GM23248 (cell line): ENCODE data around the gene SDC3. TPM values are rescaled to one million over a fixed set of nuclear protein-coding genes. Genes with fewer than 3 reads are reported as not detected.

ENCODE experiments used
- DNase-seq: peaks from one replicate; pipeline ENCODE4 v3.0.0-alpha.2; 2015
- H2AFZ ChIP-seq: fragments of 200-600 bp; sonication (generic); 2 replicates; pipeline ENCODE4 v1.6.1; 2016; ENCODE audit warnings: antibody characterized with exemption
- H3F3A ChIP-seq: fragments of 200-600 bp; sonication (generic); 2 replicates; pipeline ENCODE4 v1.6.1; 2016; ENCODE audit warnings: mild to moderate bottlenecking, antibody characterized with exemption, mixed run types; ENCODE audit not compliant: insufficient read depth
- H3K27ac ChIP-seq: fragments of 200-600 bp; sonication (generic); 2 replicates; pipeline ENCODE4 v1.5.1; 2016; ENCODE audit warnings: mild to moderate bottlenecking
- H3K27me3 ChIP-seq: fragments of 200-600 bp; sonication (generic); replicated peaks from 2 replicates; pipeline ENCODE4 v1.6.1; 2016; ENCODE audit warnings: mild to moderate bottlenecking; ENCODE audit not compliant: insufficient read depth
- H3K36me3 ChIP-seq: fragments of 200-600 bp; sonication (generic); 2 replicates; pipeline ENCODE4 v1.6.1; 2016; ENCODE audit warnings: low read depth, mild to moderate bottlenecking
- H3K4me1 ChIP-seq: fragments of 200-600 bp; sonication (generic); 2 replicates; pipeline ENCODE4 v1.6.1; 2016; ENCODE audit warnings: mild to moderate bottlenecking; ENCODE audit not compliant: insufficient read depth
- H3K4me2 ChIP-seq: fragments of 200-600 bp; sonication (generic); one replicate; pipeline ENCODE4 v1.6.1; 2016; ENCODE audit warnings: mild to moderate bottlenecking; ENCODE audit not compliant: unreplicated experiment
- H3K4me3 ChIP-seq: fragments of 200-600 bp; sonication (generic); 2 replicates; pipeline ENCODE4 v1.5.1; 2016; ENCODE audit warnings: mild to moderate bottlenecking
- H3K79me2 ChIP-seq: fragments of 200-600 bp; sonication (generic); 2 replicates; pipeline ENCODE4 v1.6.1; 2016; ENCODE audit warnings: mild to moderate bottlenecking; ENCODE audit not compliant: insufficient read depth
- H3K9ac ChIP-seq: fragments of 200-600 bp; sonication (generic); 2 replicates; pipeline ENCODE4 v1.6.1; 2016; ENCODE audit warnings: mild to moderate bottlenecking
- H3K9me2 ChIP-seq: fragments of 200-600 bp; sonication (generic); 2 replicates; pipeline ENCODE4 v1.6.1; 2016; ENCODE audit warnings: mixed run types, mild to moderate bottlenecking, moderate library complexity; ENCODE audit not compliant: insufficient read depth
- H3K9me3 ChIP-seq: fragments of 200-600 bp; sonication (generic); one replicate; pipeline ENCODE4 v1.6.1; 2017; ENCODE audit warnings: low read depth
- H4K20me1 ChIP-seq: fragments of 200-600 bp; sonication (generic); 2 replicates; pipeline ENCODE4 v1.6.0; 2016; ENCODE audit not compliant: insufficient read depth
- EZH2 ChIP-seq: fragments of 200-600 bp; sonication (generic); IDR thresholded peaks from 2 replicates; pipeline ENCODE4 v1.6.1; 2018; ENCODE audit warnings: antibody characterized with exemption, mild to moderate bottlenecking; ENCODE audit not compliant: insufficient read depth, poor library complexity, severe bottlenecking
- EZH2phosphoT487 ChIP-seq: fragments of 200-600 bp; sonication (generic); IDR thresholded peaks from 2 replicates; pipeline ENCODE4 v1.6.1; 2018; ENCODE audit warnings: antibody characterized with exemption, moderate library complexity, mild to moderate bottlenecking, low read depth; ENCODE audit not compliant: insufficient read depth
- WGBS, 2 experiments: methylation state at CpG; one replicate each; pipeline ENCODE4 v1.1.6; 2015 to 2017; ENCODE audit warnings: low lambda C conversion rate in 2 of 2, low coverage in 1 of 2; ENCODE audit errors: missing lambda C conversion rate in 2 of 2; 5-methylcytosine and 5-hydroxymethylcytosine counted together
- in situ Hi-C: fragments of 300-500 bp; cut with MboI; formaldehyde crosslinking; loops from 2 replicates; pipeline ENCODE4 v1.15.0; 2020
- polyA plus RNA-seq: library from polyadenylated mRNA; unstranded; fragments of >200 nt; fragmentation: Nextera tagmentation; extraction: Ambion mirVana; gene quantifications from 2 replicates; pipeline ENCODE4 v1.2.1, GENCODE V29; 2016
- total RNA-seq: library from RNA; depleted of rRNA; stranded (reverse); fragments of >200 nt; shearing (Covaris generic); gene quantifications from 2 replicates; pipeline ENCODE4 v1.2.3, GENCODE V29; 2014

The SDC3 gene
- total and polyA plus RNA-seq, 2 experiments from 2014 or later, result 6.9 to 39.7 TPM

DNA sequence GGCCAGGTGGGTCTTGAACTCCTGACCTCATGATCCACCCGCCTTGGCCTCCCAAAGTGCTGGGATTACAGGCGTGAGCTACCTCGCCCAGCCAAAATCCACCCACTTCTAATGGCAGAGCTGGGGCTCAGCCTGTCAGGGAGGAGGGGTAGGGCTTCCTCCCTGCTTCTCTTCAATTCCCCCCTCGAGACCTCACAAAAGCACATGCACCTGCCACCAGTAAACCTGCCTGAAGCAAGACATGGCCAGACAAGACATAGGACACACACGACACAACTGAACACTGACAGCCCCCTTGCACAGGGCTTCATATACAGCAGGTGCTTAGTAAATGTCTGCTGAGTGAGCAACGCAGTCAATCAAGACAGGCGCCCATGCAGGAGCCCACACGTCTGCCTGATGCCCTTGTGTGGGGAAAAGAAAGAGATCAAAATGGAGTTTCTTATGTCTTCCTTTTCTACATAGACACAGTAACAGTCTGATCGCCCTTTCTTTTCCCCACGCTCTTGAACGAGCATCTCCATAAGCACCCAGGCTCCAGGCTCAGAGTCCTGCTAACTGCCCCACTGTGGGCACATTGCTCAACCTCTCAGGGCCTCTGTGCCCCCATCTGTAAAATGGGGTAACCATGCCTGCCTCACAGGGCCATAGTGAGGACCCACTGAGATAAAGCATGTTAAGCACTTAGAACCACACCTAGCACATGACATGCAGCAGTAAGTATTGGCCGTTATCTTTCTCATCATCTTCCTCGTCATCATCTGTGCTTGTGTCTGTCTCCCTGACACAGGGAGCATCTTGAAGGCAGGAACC, 8.8 kb downstream of the SDC3 start:
- DNase-seq, result no peak

DNA sequence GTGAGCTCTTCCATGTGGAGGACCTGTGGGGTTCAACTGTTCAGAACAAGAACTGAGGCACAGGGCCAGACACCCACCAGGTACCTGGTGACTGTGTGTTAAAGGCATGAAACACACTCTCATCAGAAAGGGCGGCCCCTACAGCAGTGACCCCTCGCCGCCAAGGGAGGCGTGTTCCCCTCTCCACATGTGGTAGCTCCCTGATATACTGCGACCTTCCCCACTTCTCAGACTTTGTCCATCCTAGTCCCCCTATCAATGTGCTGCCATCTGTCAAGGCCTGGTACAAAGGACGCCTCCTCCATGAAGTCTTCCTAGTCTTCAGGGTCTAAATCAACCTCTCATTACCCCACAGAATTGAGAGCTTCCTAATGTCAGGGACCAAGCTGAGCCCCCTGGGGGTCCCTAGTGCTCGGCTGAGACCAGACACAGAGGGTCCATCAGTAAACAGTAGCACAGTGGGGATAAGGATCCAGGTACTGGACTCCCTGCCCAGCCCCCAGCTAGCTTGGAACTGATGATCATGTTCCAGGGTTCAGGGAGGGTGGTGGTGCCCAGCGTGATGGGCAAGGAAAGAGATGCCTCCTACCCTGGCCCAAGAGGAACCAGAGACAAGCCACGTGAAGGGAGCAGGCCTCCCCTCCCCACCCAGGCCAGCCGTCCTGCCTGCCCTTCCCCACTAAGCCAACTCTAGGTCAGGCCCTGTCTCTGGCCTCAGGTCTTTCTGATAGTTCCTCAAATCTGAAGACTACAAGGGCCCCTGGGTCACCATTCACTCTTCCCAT, 10.3 kb downstream of the SDC3 start:
- no peaks in the 10 kb centered on the region for H4K20me1 ChIP-seq

More for the DNA sequence above, 8.8 kb downstream of the SDC3 start:
- Histone ChIP-seq H3K9me2 (no peaks in the 10 kb centered on the region), H3K9ac (no peak overlapping the region), H3K4me1 (no peaks in the 10 kb centered on the region), H3K27me3 (no peaks in the 10 kb centered on the region), H3K79me2 (peaks cover 8% of the 10 kb centered on the region; the same call in 1 of the 2 replicates), H2AFZ (no peak overlapping the region), H3K9me3 (no peaks in the 10 kb centered on the region), H3K4me3 (no peak overlapping the region), H3K36me3 (no peaks in the 10 kb centered on the region), H4K20me1 (no peaks in the 10 kb centered on the region), H3K27ac (no peak overlapping the region), H3K4me2 (no peak overlapping the region), H3F3A (no peaks in the 10 kb centered on the region)
- 88 to 90% methylated on average over 13 of the region's 13 CpGs for WGBS, 2 experiments
- no peak for TF ChIP-seq EZH2phosphoT487
- TF ChIP-seq EZH2, result no peak
- in situ Hi-C loops, result no loop called here

DNA sequence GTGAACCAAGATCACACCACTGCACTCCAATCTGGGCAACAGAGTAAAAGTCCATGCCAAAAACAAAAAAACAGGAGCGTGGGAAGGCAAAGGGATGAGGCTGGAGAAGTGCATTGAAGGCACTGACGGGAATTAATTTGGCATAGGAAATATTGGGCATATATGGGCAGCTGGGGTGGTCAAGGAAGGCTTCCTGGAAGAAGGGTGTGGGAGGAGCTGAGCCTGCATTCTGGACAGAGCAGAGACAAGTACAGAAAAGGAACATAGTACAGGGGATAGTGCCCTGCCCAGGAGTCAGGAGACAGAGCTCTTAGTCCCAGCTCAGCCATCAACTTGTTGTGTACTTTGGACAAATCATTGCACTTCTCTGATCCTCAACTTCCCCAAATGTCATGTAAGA, 11.7 kb downstream of the SDC3 start:
- Histone ChIP-seq H3F3A (no peaks in the 10 kb centered on the region), H3K4me3 (no peak overlapping the region), H3K9me2 (no peaks in the 10 kb centered on the region), H3K9ac (no peak overlapping the region), H3K9me3 (no peaks in the 10 kb centered on the region), H3K79me2 (peaks cover 8% of the 10 kb centered on the region; the same call in 1 of the 2 replicates), H2AFZ (no peak overlapping the region), H3K27ac (no peak overlapping the region), H3K27me3 (no peaks in the 10 kb centered on the region), H3K4me2 (no peak overlapping the region), H3K36me3 (no peaks in the 10 kb centered on the region), H4K20me1 (no peaks in the 10 kb centered on the region), H3K4me1 (no peaks in the 10 kb centered on the region)
- DNase-seq, result no peak
- 73 to 82% methylated on average over 2 of the region's 2 CpGs for WGBS, 2 experiments
- TF ChIP-seq EZH2 (no peak), EZH2phosphoT487 (no peak)
- in situ Hi-C loops, result no loop called here

More for the DNA sequence above, 10.3 kb downstream of the SDC3 start:
- H3K27ac ChIP-seq, result no peak overlapping the region
- H2AFZ ChIP-seq, result no peak overlapping the region
- no peak overlapping the region for H3K4me2 ChIP-seq
- in situ Hi-C loops, result no loop called here
- H3K36me3 ChIP-seq, result no peaks in the 10 kb centered on the region
- H3K9me2 ChIP-seq, result no peaks in the 10 kb centered on the region
- H3F3A ChIP-seq, result no peaks in the 10 kb centered on the region
- H3K4me1 ChIP-seq, result no peaks in the 10 kb centered on the region
- peaks cover 8% of the 10 kb centered on the region; the same call in 1 of the 2 replicates for H3K79me2 ChIP-seq
- no peaks in the 10 kb centered on the region for H3K27me3 ChIP-seq
- 86 to 88% methylated on average over 9 to 10 of the region's 10 CpGs for WGBS, 2 experiments
- no peaks in the 10 kb centered on the region for H3K9me3 ChIP-seq
- H3K4me3 ChIP-seq, result no peak overlapping the region
- no peak overlapping the region for H3K9ac ChIP-seq
- DNase-seq, result no peak
- TF ChIP-seq EZH2 (no peak), EZH2phosphoT487 (no peak)

DNA sequence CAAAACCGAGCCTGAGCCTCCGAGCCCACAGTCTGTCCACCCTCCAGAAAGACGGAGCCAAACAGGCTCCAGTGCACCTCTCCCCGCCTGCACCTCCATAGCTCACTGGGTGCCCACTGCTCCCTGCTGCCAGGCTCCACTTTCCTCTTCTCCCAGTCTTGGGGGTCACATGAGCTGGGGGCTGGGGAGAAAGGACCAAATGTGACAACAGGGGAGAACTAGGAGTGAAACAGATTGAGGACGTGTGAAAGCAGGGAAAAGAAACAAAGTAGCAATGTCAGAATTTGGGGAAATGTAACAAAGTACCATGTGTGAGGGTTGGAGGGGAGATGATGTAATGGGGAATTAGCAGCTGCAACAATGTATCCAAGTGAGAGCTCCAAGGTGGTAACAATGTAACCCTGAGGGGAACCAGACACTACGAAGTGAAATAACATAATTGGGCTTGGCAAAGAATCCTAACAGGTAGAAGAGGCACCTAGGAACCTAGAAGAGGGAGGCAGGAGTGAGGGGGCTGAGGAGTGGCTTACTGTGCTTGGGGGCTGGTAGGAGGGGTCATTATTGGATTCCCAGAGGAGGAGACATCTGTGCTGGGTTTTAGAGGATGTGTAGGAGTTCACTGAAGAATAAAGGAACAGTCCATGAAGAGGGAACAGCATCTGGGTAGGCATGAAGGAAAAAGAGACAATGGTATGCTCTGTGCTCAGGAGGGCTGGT, 12.5 kb downstream of the SDC3 start:
- H3K4me1 ChIP-seq, result no peaks in the 10 kb centered on the region
- H3K79me2 ChIP-seq, result peaks cover 8% of the 10 kb centered on the region; the same call in 1 of the 2 replicates
- no peak for DNase-seq
- H3K27me3 ChIP-seq, result no peaks in the 10 kb centered on the region
- no peaks in the 10 kb centered on the region for H3F3A ChIP-seq
- no peaks in the 10 kb centered on the region for H3K9me2 ChIP-seq
- WGBS, 2 experiments, result 84 to 89% methylated on average over 4 to 6 of the region's 6 CpGs
- no peaks in the 10 kb centered on the region for H3K9me3 ChIP-seq
- no peaks in the 10 kb centered on the region for H3K36me3 ChIP-seq
- in situ Hi-C loops, result no loop called here
- no peak overlapping the region for H3K4me3 ChIP-seq
- no peaks in the 10 kb centered on the region for H4K20me1 ChIP-seq
- no peak overlapping the region for H3K4me2 ChIP-seq
- TF ChIP-seq EZH2 (no peak), EZH2phosphoT487 (no peak)
- no peak overlapping the region for H3K27ac ChIP-seq
- no peak overlapping the region for H2AFZ ChIP-seq
- H3K9ac ChIP-seq, result no peak overlapping the region
